HG03469 (cell line): ENCODE data around the gene ARRDC5.
"Not testable (repeated sequence)": the region's sequence is repeated elsewhere in the genome, so short reads cannot be mapped to it uniquely, and the experiment has no call there.

Experiments used
- ATAC-seq: cut with Tn5 transposase; IDR thresholded peaks from one replicate; pipeline ENCODE4 v1.9.1; 2021; ENCODE audit warnings: mild to moderate bottlenecking, moderate library complexity, moderate number of reproducible peaks; ENCODE audit not compliant: unreplicated experiment

The ARRDC5 gene

GRCh38 chr19:4902796-4903195 is at the start of gene ARRDC5:
Gene ARRDC5, minus strand, starts transcription at chr19:4902896. Its CDS starts 71 bp downstream, at chr19:4902825.
- ATAC-seq: no peak

DNA sequence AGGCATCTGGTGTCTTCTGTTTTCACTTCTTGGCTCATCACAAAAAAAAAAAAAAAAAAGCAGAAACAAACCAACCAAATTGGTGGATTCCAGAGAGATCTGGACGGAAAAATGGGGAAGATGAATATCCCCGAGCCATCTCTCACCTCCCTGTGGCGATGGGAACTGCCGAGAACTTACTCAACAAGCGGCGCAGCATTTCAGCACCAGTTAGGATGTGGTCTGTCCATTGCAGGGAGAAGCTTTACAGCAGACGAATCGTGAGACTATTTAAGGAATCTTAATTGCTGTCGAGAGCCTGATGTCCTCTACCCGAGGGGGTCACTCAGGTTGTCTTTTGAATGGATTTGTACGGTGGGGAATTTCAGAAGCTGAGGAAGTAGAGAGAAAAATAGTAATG is 49.0 kb upstream of the ARRDC5 start:
- ATAC-seq: no peak

DNA sequence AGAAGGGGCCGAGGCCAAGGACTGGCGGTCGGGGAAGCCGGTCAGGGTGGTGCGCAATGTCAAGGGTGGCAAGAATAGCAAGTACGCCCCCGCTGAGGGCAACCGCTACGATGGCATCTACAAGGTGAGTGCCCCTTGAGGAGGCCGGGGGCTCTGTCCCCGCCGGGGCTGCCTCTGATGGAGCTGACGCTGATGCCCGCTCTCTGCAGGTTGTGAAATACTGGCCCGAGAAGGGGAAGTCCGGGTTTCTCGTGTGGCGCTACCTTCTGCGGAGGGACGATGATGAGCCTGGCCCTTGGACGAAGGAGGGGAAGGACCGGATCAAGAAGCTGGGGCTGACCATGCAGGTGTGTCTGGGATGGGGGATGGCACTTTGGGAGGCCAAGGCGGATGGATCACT is 48.0 kb upstream of the ARRDC5 start:
- ATAC-seq: not testable (repeated sequence)

DNA sequence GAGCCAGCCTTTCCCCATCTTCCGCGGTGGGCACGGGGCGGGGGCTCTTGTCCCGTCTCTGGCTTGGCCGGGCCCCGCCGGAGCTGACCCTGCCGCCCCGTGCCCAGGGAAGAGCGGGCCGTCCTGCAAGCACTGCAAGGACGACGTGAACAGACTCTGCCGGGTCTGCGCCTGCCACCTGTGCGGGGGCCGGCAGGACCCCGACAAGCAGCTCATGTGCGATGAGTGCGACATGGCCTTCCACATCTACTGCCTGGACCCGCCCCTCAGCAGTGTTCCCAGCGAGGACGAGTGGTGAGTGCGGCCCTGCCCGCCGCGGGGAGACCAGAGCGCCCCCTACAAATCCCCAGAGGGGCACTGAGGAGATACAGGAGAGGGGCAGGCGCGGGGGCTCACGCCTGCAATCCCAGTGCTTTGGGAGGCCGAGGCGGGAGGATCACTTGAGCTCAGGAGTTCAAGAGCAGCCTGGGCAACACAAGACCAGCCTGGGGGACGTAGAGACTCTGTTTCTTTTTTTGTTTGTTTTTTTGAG is 39.0 kb upstream of the ARRDC5 start:
- not testable (repeated sequence) for ATAC-seq

DNA sequence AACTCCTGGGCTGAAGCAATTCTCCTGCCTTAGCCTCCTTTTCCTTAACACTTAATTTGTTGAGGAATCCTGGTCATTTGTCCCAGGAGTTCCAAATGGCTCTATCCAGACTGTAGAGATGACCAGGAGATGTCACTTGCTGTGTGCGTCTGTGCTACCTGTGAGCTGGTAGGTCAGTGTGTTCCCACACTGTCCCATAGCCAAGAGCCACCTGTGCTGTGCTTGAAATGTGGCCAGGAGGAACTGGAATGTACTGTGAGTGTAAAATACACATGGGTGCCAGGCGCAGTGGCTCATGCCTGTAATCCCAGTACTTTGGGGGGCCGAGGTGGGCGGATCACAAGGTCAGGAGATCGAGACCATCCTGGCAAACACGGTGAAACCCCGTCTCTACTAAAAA is 36.8 kb upstream of the ARRDC5 start:
- no peak for ATAC-seq

- not testable (repeated sequence) for ATAC-seq
These were observed 35.8 kb upstream of the ARRDC5 start for GRCh38 chr19:4938461-4938860.

GRCh38 chr19:4937060-4937459 is 34.4 kb upstream of the ARRDC5 start:
- no peak for ATAC-seq

DNA sequence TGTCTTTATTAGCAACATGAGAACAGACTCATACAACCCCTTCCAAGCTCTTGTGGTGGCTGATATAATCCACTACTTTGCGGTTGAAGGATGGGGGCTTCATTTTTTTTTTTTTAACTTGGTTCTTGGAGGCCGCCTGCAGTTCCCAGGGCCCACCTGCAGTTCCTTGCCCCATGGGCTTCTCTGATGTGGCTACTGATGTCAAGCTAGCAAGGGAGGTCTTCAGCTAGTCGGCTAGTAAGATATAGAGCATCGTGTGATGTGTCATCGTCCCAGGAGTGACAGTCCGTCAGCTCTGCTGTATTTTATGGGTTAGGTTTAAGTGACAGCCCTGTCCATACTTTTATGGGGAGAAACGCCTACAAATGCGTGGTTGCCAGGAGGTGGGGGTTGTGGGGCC is 32.7 kb upstream of the ARRDC5 start:
- ATAC-seq: no peak

GRCh38 chr19:4933528-4933927 is 30.8 kb upstream of the ARRDC5 start:
- no peak for ATAC-seq

- ATAC-seq: no peak
These were observed 30.0 kb upstream of the ARRDC5 start for GRCh38 chr19:4932711-4933110.

DNA sequence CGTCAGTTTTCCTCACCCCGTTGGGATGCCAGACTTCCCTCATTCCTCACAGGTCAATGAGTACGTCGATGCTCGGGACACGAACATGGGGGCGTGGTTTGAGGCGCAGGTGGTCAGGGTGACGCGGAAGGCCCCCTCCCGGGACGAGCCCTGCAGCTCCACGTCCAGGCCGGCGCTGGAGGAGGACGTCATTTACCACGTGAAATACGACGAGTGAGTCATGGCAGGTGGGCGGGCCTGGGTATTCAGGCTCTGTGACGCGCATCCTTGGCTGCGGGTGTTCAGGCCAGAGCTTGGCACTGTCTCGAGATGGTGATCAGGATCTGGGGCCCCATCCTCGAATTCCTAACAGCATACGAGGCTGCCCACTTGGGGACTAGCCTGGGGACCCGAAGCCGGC is 28.0 kb upstream of the ARRDC5 start:
- no peak for ATAC-seq

GRCh38 chr19:4929186-4929585 is 26.5 kb upstream of the ARRDC5 start:
- ATAC-seq: no peak

DNA sequence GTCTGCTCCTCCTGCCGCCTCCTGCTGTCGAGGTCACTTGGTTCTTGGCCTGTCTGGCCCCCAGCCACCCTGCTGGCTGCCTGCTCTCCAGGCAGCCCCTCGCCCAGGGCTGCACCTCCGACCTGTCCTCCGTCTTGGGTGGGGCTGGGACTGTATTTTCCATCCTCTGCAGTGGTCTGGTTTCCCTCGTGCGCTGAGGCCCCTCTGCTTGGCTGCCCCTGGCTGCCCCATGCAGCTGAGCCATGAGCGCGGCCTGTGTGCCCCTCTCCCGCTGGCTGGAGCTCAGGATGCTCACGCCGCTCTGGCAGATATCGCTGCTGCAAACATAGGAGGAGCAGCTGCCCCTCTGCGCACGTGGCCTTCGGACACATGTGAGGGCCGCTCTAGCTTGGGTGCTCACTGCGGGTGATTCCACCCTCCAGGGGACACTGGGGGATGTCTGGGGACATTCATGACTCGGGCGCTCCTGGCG is 20.6 kb upstream of the ARRDC5 start:
- no peak for ATAC-seq

GRCh38 chr19:4922530-4923275 is 20.0 kb upstream of the ARRDC5 start:
- ATAC-seq: no peak

GRCh38 chr19:4916292-4917082 is 13.8 kb upstream of the ARRDC5 start:
- ATAC-seq: no peak

- no peak for ATAC-seq
These were observed 12.2 kb upstream of the ARRDC5 start for GRCh38 chr19:4914736-4915501.

DNA sequence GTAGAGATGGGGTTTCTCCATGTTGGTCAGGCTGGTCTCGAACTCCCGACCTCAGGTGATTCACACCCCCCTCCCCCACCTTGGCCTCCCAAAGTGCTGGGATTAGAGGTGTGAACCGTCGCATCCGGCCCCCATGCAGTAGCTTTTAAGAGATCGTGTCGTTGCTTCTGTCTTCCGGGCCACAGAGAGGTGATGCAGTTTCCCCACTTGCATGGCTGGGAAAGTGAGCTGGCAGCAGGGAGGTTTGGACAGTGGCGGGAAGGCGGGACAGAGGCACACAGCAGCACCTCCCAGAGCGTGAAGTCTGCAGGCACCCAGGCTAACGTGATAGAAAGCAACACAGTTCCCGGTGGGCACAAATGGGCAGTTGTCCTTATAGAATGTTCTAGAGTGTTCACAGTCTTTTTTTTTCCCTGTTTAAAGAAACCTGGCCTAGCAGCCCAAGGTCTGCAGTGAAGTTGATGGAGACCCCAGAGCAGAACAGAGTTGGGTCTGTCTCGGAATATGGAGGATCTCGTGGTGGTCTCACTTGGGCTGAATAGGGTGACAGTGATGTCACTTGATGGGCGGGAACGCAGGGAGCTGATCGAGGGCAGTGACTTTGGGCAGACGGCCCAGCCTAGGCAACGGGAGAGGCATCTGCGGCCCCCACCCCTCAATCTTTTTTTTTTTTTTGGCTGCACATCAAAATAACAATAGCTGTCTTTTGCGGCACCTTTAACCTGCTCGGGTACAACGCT is 11.5 kb upstream of the ARRDC5 start:
- no peak for ATAC-seq

DNA sequence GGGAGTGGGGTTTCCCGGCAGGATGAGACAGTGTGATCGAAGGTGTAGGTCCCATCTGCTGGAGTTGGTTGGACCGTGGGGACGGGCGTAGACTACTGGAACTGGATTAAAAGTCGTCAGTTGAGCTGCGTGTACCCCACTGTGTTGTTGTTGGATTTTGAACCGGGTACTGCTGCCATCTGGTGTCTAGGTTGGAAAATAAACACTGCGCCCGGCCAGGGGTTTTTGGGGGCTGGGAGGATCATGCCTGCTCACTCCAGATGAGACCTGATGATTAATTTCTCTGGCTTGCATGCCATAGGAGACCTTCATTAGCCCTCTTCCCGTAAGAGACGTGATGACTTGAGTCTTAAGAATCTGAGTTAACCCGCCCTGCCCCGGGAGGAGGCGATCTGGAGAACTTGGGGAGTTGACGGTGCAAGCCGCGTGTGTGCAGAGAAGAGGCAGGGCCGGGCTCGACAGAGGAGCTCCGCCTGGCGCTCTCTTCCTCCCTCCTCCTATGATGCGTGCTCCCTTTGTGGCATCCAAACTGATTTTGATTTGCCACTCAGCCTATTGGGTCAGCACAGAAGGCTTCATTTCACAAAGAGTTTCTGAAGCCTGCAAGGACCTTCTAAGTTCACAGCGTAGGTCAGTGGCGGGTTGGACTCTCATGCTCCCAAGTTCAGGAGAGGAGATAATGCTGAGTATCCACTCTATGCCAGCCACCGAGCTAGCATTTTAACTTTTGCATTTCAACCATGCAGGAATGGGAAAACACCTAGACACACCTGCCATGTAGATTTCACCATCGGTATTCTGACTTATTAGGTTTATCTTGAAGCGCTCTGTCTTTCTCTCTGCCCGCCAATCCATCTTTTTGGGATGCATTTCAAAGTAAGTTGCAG is 9.3 kb upstream of the ARRDC5 start:
- ATAC-seq: no peak

- ATAC-seq: no peak
These were observed 8.6 kb upstream of the ARRDC5 start for GRCh38 chr19:4911314-4911713.
